Omental fat pad (tissue), 4 donors: Measurements from ENCODE around the gene FAM149B1. TPM values are rescaled to one million over a fixed set of nuclear protein-coding genes. Genes with fewer than 3 reads are reported as not detected.

Experiments used
- ATAC-seq: fragments of 150-250 bp; one replicate; pipeline ENCODE4 v1.9.1; 2016; ENCODE audit warnings: mild to moderate bottlenecking, moderate library complexity; ENCODE audit not compliant: low FRiP score
- DNase-seq: peaks from one replicate; pipeline ENCODE4 v3.0.0-alpha.2; 2019; ENCODE audit warnings: low spot score
- total RNA-seq, 4 donors: library from RNA; depleted of rRNA; stranded (reverse); fragments of >200 nt; gene quantifications; one replicate each; pipeline ENCODE4 v1.1.0, GENCODE V29; 2016
- TF ChIP-seq, protein P1 (sequence below), 3 donors: fragments of 450-650 bp; IDR thresholded peaks; one replicate each; pipeline ENCODE4 v1.5.1; 2016 to 2017; ENCODE audit warnings: antibody characterized with exemption in 3 of 3, mild to moderate bottlenecking in 3 of 3, moderate library complexity in 2 of 3

Gene FAM149B1
- total RNA-seq, 4 donors from 2014 or later = 14.2 to 20.0 (median 16.6) TPM

DNA sequence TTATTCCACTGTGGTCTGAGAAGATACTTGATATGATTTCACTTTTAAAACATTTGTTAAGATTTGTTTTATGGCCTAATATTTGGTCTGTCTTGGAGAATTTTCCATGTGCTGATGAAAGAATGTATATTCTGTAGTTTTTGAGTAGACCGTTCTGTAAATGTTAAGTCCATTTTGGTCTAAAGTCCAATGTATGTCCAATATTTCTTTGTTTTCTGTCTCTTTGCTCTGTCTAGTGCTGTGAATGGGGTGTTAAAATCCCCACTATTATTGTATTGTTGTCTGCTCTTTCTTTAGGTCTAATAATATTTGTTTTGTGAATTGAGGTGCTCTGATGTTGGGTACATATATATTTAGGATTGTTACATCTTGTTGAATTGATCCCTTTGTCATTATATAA is 47.8 kb downstream of the FAM149B1 start:
- TF ChIP-seq, protein P1, sequence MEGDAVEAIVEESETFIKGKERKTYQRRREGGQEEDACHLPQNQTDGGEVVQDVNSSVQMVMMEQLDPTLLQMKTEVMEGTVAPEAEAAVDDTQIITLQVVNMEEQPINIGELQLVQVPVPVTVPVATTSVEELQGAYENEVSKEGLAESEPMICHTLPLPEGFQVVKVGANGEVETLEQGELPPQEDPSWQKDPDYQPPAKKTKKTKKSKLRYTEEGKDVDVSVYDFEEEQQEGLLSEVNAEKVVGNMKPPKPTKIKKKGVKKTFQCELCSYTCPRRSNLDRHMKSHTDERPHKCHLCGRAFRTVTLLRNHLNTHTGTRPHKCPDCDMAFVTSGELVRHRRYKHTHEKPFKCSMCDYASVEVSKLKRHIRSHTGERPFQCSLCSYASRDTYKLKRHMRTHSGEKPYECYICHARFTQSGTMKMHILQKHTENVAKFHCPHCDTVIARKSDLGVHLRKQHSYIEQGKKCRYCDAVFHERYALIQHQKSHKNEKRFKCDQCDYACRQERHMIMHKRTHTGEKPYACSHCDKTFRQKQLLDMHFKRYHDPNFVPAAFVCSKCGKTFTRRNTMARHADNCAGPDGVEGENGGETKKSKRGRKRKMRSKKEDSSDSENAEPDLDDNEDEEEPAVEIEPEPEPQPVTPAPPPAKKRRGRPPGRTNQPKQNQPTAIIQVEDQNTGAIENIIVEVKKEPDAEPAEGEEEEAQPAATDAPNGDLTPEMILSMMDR (IDR thresholded peaks at IDR 0.05) = no peak
- ATAC-seq = no peak
- no peak for DNase-seq

DNA sequence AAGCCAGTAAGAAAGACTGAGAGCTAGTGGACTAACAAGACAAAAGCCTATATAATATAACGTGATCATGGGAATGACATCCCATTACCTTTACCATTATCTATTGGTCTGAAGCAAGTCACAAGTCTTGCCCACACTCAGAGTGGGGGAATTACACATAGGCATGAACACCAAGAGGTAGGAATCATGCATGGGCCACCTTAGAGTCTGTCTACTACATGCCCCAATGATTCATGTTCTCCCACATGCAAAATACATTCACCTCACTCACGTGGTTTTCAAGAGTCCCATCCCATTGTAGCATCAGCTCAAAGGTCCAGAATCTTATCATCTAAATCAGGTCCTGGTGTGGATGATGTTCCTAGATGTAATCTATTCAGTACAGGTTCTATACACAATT is 49.7 kb downstream of the FAM149B1 start:
- ATAC-seq (no peak), DNase-seq (no peak)
- TF ChIP-seq, protein P1 (IDR thresholded peaks at IDR 0.05) = no peak

DNA sequence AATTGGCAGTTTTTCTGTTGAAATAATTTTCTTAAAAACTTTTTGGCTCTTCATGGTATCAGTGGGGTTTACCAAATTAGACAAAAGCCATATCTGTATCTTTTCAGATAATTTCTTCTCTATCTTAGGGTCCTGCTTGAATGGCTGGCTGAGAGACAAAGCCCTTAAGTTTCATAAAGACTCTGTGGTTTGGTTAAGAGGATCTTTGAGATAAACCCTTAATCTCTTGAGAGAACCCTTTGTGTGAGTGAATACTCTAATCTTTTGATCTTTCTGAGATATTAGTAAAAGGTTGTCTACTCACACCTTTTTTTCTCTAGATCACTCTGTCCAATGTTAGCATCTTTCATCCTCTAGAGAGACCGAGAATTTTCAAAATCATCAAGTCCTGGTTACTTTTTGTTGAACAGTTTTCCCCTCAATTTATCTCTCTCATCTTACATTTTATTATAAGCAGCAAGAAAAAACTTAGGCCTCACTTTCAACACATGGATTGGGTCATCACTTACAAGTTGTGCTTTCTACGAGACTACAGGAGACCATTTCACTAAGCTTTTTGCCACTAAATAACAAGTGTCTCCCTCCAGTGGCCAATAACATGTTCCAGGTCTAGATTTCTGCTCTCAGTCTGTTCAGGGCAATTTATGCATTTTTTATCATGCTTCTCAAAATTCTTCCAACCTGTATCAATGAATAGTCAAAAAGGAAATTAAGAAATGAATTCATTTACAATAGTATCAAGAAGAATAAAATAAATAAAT is 50.7 kb downstream of the FAM149B1 start:
- DNase-seq = no peak
- TF ChIP-seq, protein P1 (IDR thresholded peaks at IDR 0.05) = no peak
- ATAC-seq = no peak

DNA sequence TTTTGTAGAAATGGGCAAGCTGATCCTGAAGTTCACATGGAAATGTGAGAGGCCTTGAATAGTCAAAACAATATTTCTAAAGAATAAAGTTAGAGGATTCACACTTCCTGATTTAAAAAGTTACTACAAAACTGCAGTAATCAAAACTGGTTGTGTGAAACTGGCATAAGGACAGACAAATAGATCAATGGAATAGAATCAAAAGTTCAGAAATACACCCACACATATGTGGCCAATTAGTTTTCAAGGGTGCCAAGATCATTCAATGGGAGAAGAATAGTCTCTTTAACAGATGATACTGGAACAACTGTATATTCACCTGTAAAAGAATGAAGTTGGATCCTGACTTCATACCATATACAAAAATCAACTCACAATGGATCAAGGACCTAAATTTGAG is 51.5 kb downstream of the FAM149B1 start:
- DNase-seq (no peak), ATAC-seq (no peak)
- TF ChIP-seq, protein P1 (IDR thresholded peaks at IDR 0.05) = no peak

DNA sequence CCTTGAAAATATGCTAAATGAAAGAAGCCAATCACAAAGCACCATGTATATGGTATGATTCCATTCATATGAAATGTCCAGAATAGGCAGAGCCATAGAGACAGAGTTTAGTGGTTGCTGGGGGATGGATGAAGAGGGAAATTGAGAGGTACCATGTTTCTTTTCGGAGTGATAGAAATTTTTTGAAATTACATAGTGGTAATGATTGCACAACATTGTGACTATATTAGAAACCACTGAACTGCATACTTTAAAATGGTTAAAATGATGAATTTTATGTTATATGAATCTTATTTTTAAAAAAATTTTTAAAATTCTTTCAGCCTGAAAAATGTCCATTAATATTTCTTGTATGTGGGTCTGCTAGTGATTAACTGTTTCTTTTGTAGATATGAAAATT is 53.1 kb downstream of the FAM149B1 start:
- TF ChIP-seq, protein P1 (IDR thresholded peaks at IDR 0.05) = no peak
- ATAC-seq = no peak
- no peak for DNase-seq

DNA sequence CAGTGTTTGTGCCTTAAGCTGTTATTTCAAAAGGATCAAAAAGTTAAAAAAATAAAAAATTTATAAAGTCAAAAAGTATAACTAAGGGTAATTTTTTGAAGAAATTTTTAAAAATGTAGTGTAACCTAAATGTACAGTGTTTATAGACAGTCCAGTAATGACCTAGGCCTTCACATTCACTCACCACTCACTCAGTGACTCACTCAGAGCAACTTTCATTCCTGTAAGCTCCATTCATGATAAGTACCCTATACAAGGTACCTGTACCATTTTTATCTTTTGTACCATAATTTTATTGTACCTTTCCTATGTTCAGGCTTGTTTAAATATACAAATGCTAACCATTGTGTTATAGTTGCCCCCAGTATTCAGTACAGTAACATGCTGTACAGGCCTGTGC is 57.6 kb downstream of the FAM149B1 start:
- ATAC-seq = no peak
- TF ChIP-seq, protein P1 (IDR thresholded peaks at IDR 0.05) = no peak
- DNase-seq = no peak

DNA sequence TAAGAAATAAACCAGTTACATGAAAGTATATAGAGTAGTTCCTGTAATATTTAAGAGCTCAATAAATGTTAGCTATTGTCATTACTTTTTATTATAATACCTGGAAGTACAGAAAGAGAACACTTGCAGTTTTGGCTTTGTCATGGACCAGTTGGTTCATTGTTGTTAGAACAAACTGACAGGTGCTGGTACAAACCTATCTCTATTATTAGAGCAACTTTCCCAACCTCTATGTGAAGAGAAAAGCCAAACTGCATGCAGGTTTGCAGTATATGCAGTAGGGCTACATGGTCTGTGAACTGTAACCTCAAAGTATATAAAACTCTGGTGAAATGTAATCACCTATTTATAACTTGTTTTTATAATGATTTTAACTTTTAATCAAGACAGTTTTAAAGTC is 58.7 kb downstream of the FAM149B1 start:
- no peak for ATAC-seq
- TF ChIP-seq, protein P1 (IDR thresholded peaks at IDR 0.05) = no peak
- no peak for DNase-seq
